SK-N-SH (cell line): ENCODE data around the gene SLC6A8. TPM values are rescaled to one million over a fixed set of nuclear protein-coding genes. Genes with fewer than 3 reads are reported as not detected.

Experiments used
- CTCF ChIA-PET: fragments of 300-600, 350-600 bp; formaldehyde crosslinking; extraction: SDS; loops from one replicate; lab custom pipeline; 2021; lab: Yijun Ruan, JAX
- POLR2A ChIA-PET: fragments of 350-600 bp; sonication (Branson Sonifier 250); formaldehyde crosslinking; extraction: SDS; loops from one replicate; lab custom pipeline; 2020; ENCODE audit warnings: antibody characterized with exemption, inconsistent platforms; lab: Yijun Ruan, JAX
- DNase-seq: peaks from one replicate; pipeline ENCODE4 v3.0.0; 2012
- H2AFZ ChIP-seq: fragments of 200-600 bp; sonication (generic); 2 replicates; pipeline ENCODE4 v1.8.1; 2016; ENCODE audit warnings: antibody characterized with exemption, mild to moderate bottlenecking, low read depth
- H3F3A ChIP-seq: fragments of 200-600 bp; sonication (generic); replicated peaks from 2 replicates; pipeline ENCODE3; 2016; ENCODE audit warnings: antibody characterized with exemption, mild to moderate bottlenecking; ENCODE audit not compliant: insufficient read depth
- H3K27ac ChIP-seq, 2 experiments: fragments of 200-500 bp in 1 of 2; fragments of 200-600 bp in 1 of 2; sonication (Bioruptor generic) in 1 of 2; sonication (generic), shearing (Covaris generic) in 1 of 2; 2 replicates each; pipeline versions ENCODE4 v1.5.1 to v1.6.1; 2014 to 2016; ENCODE audit warnings: low read depth in 2 of 2, inconsistent platforms in 1 of 2, low read length in 1 of 2, mild to moderate bottlenecking in 1 of 2, mixed read lengths in 1 of 2
- H3K27me3 ChIP-seq: fragments of 200-600 bp; sonication (generic), shearing (Covaris generic); 2 replicates; pipeline ENCODE4 v1.6.1; 2016; ENCODE audit warnings: mixed run types; ENCODE audit not compliant: insufficient read depth
- H3K36me3 ChIP-seq, 2 experiments: fragments of 200-500 bp in 1 of 2; fragments of 200-600 bp in 1 of 2; sonication (Bioruptor generic) in 1 of 2; sonication (generic) in 1 of 2; replicated peaks in 1 of 2; 2 replicates each; pipeline versions ENCODE3 to v1.5.1; 2014 to 2016; ENCODE audit warnings: low read length in 1 of 2, mild to moderate bottlenecking in 1 of 2; ENCODE audit not compliant: insufficient read depth in 2 of 2, control insufficient read depth in 1 of 2
- H3K4me1 ChIP-seq, 2 experiments: fragments of 200-500 bp in 1 of 2; fragments of 200-600 bp in 1 of 2; sonication (Bioruptor generic) in 1 of 2; sonication (generic), shearing (Covaris generic) in 1 of 2; 2 replicates each; pipeline versions ENCODE4 v1.5.1 to v1.6.1; 2014 to 2016; ENCODE audit warnings: low read depth in 1 of 2, low read length in 1 of 2, mixed run types in 1 of 2; ENCODE audit not compliant: insufficient read depth in 2 of 2, control insufficient read depth in 1 of 2
- H3K4me2 ChIP-seq: fragments of 200-600 bp; sonication (generic), shearing (Covaris generic); 2 replicates; pipeline ENCODE4 v1.6.1; 2017; ENCODE audit warnings: mixed run types
- H3K4me3 ChIP-seq, 2 experiments: fragments of 200-500 bp in 1 of 2; fragments of 200-600 bp in 1 of 2; sonication (Bioruptor generic) in 1 of 2; sonication (generic), shearing (Covaris generic) in 1 of 2; 2 replicates each; pipeline versions ENCODE4 v1.5.1 to v1.8.1; 2014 to 2016; ENCODE audit warnings: low read depth in 2 of 2, inconsistent platforms in 1 of 2, low read length in 1 of 2, mild to moderate bottlenecking in 1 of 2, mixed read lengths in 1 of 2, moderate library complexity in 1 of 2
- H3K79me2 ChIP-seq: fragments of 200-600 bp; sonication (generic); 2 replicates; pipeline ENCODE4 v1.8.1; 2017; ENCODE audit warnings: mild to moderate bottlenecking; ENCODE audit not compliant: insufficient read depth
- H3K9ac ChIP-seq: fragments of 200-600 bp; sonication (generic); 2 replicates; pipeline ENCODE4 v1.6.1; 2017; ENCODE audit warnings: mixed run types
- H3K9me2 ChIP-seq: fragments of 200-600 bp; sonication (generic); 2 replicates; pipeline ENCODE4 v1.6.1; 2017; ENCODE audit warnings: mixed run types
- H3K9me3 ChIP-seq: fragments of 200-600 bp; sonication (generic); 2 replicates; pipeline ENCODE4 v1.6.1; 2017; ENCODE audit warnings: mixed run types, mild to moderate bottlenecking, moderate library complexity
- H4K20me1 ChIP-seq: fragments of 200-600 bp; sonication (generic); 2 replicates; pipeline ENCODE4 v1.6.1; 2017; ENCODE audit warnings: mild to moderate bottlenecking, mixed run types; ENCODE audit not compliant: insufficient read depth
- CTCF ChIP-seq: fragments of 200-600 bp; sonication (generic); IDR thresholded peaks from 2 replicates; pipeline ENCODE4 v1.6.1; 2017; ENCODE audit warnings: antibody characterized with exemption, mild to moderate bottlenecking, moderate library complexity
- EZH2phosphoT487 ChIP-seq: fragments of 200-600 bp; sonication (generic); IDR thresholded peaks from 2 replicates; pipeline ENCODE4 v1.6.1; 2017; ENCODE audit warnings: low read depth, mixed run types, mild to moderate bottlenecking, antibody characterized with exemption, moderate library complexity, borderline replicate concordance
- FOXM1 ChIP-seq: IDR thresholded peaks from 2 replicates; pipeline ENCODE4 v1.4.0; 2012; ENCODE audit warnings: low read depth, mild to moderate bottlenecking
- GABPA ChIP-seq: IDR thresholded peaks from 2 replicates; pipeline ENCODE4 v1.4.0; 2012; ENCODE audit warnings: low read depth, mild to moderate bottlenecking
- GATA2 ChIP-seq: sonication (generic); formaldehyde crosslinking; IDR thresholded peaks from 2 replicates; pipeline ENCODE4 v1.5.0; 2020; ENCODE audit warnings: mild to moderate bottlenecking, missing genetic modification reagents
- JUND ChIP-seq: IDR thresholded peaks from 2 replicates; pipeline ENCODE4 v1.4.0; 2012
- MEF2A ChIP-seq: IDR thresholded peaks from 2 replicates; pipeline ENCODE4 v1.4.0; 2012; ENCODE audit warnings: low read depth, borderline replicate concordance
- NRF1 ChIP-seq: IDR thresholded peaks from 2 replicates; pipeline ENCODE4 v1.6.1; 2012; ENCODE audit warnings: low read depth, mild to moderate bottlenecking, low read length
- PBX3 ChIP-seq: IDR thresholded peaks from 2 replicates; pipeline ENCODE4; 2012
- RAD21 ChIP-seq: IDR thresholded peaks from 2 replicates; pipeline ENCODE4 v1.6.1; 2012; ENCODE audit warnings: mild to moderate bottlenecking, low read length
- RFX5 ChIP-seq: IDR thresholded peaks from 2 replicates; pipeline ENCODE4 v1.6.1; 2012; ENCODE audit warnings: mild to moderate bottlenecking, improper control_type of control experiment, low read length
- TAF1 ChIP-seq: IDR thresholded peaks from 2 replicates; pipeline ENCODE4 v1.6.1; 2012; ENCODE audit warnings: low read depth, mild to moderate bottlenecking, low read length, moderate library complexity, borderline replicate concordance
- TEAD4 ChIP-seq: IDR thresholded peaks from 2 replicates; pipeline ENCODE4 v1.4.0; 2012; ENCODE audit warnings: mild to moderate bottlenecking, borderline replicate concordance; ENCODE audit not compliant: insufficient read depth
- USF1 ChIP-seq: IDR thresholded peaks from 2 replicates; pipeline ENCODE4 v1.4.0; 2012; ENCODE audit warnings: low read depth, borderline replicate concordance
- USF2 ChIP-seq: fragments of 150-350 bp; IDR thresholded peaks from 2 replicates; pipeline ENCODE4 v1.6.1; 2017; ENCODE audit warnings: antibody characterized with exemption, low read length, low read depth, borderline replicate concordance
- ZBTB33 ChIP-seq: IDR thresholded peaks from 2 replicates; pipeline ENCODE4 v1.4.0; 2012; ENCODE audit warnings: low read depth, borderline replicate concordance
- WGBS: methylation state at CpG from one replicate; pipeline ENCODE4 v1.1.6; 2017; ENCODE audit warnings: low lambda C conversion rate; 5-methylcytosine and 5-hydroxymethylcytosine counted together
- polyA plus RNA-seq, 3 experiments: library from polyadenylated mRNA; depleted of rRNA; stranded (reverse); fragments of >200 nt; gene quantifications; 2 replicates each; pipeline ENCODE4 v1.2.3, GENCODE V29; 2012

The SLC6A8 gene
- polyA plus RNA-seq, 1 of the 3 experiments (the other 2 are of a cell fraction): 30.8 TPM

- no peak for TF ChIP-seq USF2
Observed at GRCh38 chrX:153692003-153692402, 4.3 kb downstream of the SLC6A8 start (continued).

GRCh38 chrX:153692611-153693156, 5.0 kb downstream of the SLC6A8 start:
- CTCF ChIA-PET: interaction anchor here (1.2 to 1.3 kb wide), 2 partner anchors 16 to 153 kb away, joined by 3 to 5 read pairs; no protein-coding TSS in a partner anchor
- Histone ChIP-seq H3K27me3 (no peaks in the 10 kb centered on the region; the same call in 1 of the 2 replicates), H3K9me3 (no peaks in the 10 kb centered on the region), H3K9me2 (no peaks in the 10 kb centered on the region), H3K27ac (peak overlapping the region in 1 of 2 experiments; percentile 39; a peak in 1 of 4 replicates), H3K4me1 (peaks cover 0 to 37% of the 10 kb centered on the region in 2 experiments; a peak in 1 of 4 replicates), H3K4me2 (no peak overlapping the region), H3F3A (no peaks in the 10 kb centered on the region), H2AFZ (no peak overlapping the region), H3K4me3 (no peak overlapping the region), H3K36me3 (peaks cover 0 to 2% of the 10 kb centered on the region in 2 experiments), H3K9ac (no peak overlapping the region), H3K79me2 (peaks cover 12% of the 10 kb centered on the region), H4K20me1 (peaks cover 9% of the 10 kb centered on the region; the same call in 1 of the 2 replicates)
- WGBS: 70% methylated on average over 15 of the region's 24 CpGs
- POLR2A ChIA-PET: interaction anchor here (1.2 kb wide), 1 partner anchor 15 kb away, joined by 3 read pairs; no protein-coding TSS in a partner anchor
- no peak for DNase-seq
- TF ChIP-seq RAD21: no peak
- TF ChIP-seq ZBTB33: no peak
- TF ChIP-seq NRF1: no peak
- no peak for TF ChIP-seq MEF2A
- no peak for TF ChIP-seq GATA2 (CRISPR knock-in tag)

- Histone ChIP-seq H3K4me3 (no peak overlapping the region), H3K9ac (no peak overlapping the region), H3K9me2 (no peaks in the 10 kb centered on the region), H3K9me3 (no peaks in the 10 kb centered on the region), H3F3A (no peaks in the 10 kb centered on the region), H3K4me2 (no peak overlapping the region), H2AFZ (no peak overlapping the region), H4K20me1 (peaks cover 9% of the 10 kb centered on the region; the same call in 1 of the 2 replicates), H3K27ac (no peak overlapping the region; a peak in 1 of 4 replicates), H3K36me3 (peaks cover 0 to 2% of the 10 kb centered on the region in 2 experiments), H3K79me2 (peaks cover 12% of the 10 kb centered on the region), H3K27me3 (no peaks in the 10 kb centered on the region; the same call in 1 of the 2 replicates), H3K4me1 (peaks cover 0 to 37% of the 10 kb centered on the region in 2 experiments; a peak in 1 of 4 replicates)
- WGBS: 45% methylated on average over 19 of the region's 31 CpGs
- DNase-seq: no peak
- POLR2A ChIA-PET: interaction anchor here (1.2 kb wide), 1 partner anchor 14 kb away, joined by 3 read pairs; no protein-coding TSS in a partner anchor
- CTCF ChIA-PET: interaction anchor here (1.0 to 1.3 kb wide), 3 partner anchors 15 to 154 kb away, joined by 3 to 5 read pairs (median 3); no protein-coding TSS in a partner anchor
- TF ChIP-seq PBX3 (no peak), TEAD4 (no peak), CTCF (no peak), USF1 (no peak), RFX5 (no peak), JUND (no peak), GABPA (no peak), EZH2phosphoT487 (no peak), FOXM1 (no peak), TAF1 (no peak)
Observed at GRCh38 chrX:153693216-153694086, 5.7 kb downstream of the SLC6A8 start.
